Stimulated activated CD8-positive, alpha-beta memory T cell treated with anti-CD3 and anti-CD28 coated beads, Interleukin-12 subunit alpha, Interleukin-12 subunit beta, amount 100 ng/mL, for 1 hour (primary cell): ENCODE measurements around the gene RAD51B.

Experiments
- DNase-seq: peaks from one replicate; pipeline ENCODE4 v3.0.0-alpha.2; 2020; ENCODE audit warnings: low read depth

Gene RAD51B

DNA sequence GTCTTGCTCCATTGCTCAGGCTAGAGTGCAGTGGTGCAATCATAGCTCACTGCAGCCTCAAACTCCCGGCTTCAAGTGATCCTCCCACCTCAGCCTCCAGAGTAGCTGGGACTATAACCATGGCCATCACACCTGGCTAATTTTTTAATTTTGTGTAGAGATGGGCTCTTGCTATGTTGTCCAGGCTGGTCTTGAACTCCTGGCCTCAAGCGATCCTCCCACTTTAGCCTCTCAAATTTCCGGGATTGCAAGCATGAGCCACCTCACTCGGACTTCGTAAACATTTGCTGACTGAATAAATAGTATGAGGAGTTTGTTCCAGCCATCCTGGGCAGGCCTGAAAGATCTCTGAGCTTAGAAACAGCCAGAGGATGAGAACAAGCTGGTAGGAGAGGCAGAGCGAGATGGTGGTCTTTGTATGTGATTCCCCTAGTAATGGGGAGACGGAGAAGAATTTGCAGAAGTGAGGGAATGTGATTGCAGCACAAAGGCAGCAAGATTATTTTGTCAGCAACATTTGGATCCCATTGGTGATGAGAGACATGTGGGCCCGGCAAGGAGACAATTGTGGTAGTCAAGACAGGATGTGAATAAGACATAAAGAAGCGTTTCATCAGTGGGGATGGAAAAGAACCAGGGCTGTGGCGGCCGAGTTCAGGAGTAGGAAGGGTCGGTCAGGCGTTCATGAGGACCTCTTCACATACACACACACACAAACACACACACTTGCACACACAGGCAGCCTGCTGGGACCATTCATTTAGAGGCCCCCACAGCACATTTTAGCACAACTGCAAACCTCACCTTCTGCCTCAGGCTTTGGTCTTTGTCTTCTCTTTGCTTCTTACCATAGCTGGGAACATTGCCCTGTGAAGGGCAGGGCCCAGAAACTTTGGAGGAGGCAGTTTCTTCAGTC, 817.8 kb downstream of the RAD51B start:
- no peak for DNase-seq

DNA sequence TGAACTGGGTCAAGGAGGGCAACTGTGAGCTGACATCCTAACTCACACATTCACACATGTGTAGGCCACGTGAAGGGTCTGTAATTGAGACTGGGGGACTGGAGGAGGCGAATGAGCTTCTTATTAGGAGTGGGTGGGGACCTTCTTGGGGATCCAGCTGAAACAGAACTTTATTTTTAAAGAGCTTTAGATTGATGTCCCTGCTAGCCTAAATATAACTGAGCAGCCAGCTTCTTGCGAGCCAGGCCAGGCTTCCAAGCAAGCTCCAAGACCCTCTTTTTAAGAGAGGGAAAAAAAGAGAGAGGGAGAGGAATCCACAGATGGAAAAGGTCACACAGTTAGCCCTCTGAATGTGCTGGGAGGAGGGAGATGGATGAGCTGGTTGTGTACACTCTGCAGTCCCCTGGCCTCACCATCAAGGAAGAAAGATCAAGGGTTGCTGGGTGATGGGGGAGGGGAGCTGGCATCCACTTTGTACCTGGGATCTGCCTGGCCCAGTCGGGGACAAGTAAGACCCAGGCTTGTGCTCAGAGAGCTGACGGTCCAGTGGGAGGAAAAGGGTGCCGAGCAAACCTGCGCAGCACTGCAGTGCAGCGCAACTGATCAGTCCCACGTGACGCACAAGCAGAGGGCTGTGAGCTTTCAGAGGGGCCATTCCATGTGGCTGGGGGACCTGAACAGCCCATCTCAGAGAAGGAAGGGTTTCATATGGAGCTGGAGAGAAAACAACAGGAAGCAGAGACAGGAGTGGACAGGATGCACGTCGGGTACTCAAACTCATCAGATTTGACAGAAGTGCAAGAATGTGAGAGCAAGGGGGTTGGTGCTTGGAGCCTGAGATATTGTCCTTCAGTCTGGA, 818.8 kb downstream of the RAD51B start:
- no peak for DNase-seq

DNA sequence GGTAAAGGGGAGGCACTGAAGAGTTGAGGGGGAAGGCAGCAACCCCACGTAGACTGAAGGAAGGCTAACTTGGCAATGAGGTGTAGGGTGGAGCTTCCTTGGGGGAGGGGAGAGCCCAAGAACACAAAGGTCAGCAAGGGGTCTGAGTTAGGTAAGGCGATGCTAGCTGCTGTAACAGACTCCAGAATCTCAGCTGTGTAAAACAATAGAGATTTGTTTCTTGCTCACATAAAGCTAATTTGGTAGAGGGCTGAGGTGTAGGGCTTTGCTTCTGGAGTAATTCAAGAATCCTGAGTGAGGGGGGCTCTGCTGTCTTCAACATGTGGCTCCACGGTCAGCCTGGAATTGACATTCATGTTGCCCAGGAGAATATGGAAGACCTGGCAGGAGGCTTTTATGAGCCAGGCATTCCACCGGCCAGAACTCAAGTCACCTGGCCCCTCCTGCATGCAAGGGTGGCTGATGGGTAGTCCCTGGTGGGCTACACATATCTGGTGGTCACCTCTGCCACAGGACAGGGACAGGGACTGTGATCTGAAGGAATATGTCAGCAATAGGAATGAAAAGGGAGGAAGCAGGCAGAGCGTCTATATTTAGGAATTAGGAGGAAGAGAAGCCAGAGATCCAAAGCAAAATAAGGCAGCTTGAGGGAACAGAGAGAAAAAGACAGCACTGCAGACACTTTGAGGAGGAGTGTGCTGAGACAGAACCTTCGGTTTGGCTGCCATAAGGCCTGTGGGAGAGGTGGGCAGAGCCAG, 819.6 kb downstream of the RAD51B start:
- DNase-seq: no peak

DNA sequence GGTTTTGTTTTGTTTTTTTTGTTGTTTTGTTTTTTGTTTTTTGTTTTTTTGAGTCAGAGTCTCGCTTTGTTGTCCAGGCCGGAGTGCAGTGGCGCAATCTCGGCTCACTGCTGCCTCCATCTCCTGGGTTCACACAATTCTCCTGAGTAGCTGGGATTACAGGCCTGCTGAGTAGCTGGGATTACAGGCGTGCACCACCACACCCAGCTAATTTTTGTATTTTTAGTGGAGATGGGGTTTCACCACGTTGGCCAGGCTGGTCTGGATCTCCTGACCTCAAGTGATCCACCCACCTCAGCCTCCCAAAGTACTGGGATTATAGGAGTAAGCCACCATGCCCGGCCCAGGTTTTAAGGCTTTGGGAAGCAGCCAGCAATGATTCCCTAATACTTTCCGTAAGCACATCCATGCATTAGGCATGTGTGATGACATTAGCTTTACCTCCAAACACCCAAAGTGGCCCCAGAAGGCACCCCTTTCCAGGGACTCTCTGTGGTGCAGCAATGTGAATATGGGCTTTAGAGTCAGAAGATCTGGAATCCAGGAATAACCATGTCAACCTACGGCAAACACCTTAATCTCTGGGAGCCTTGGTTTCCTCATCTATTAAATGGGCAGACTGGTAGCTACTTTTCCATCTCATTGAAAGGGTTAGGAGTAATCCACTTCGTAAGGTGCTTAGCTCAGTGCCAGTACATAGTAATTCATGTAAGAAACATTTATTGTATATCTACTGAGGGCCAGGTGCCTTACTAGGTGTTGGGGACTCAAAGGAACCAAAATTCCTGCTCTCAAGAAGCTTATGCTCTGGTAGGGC, 820.4 kb downstream of the RAD51B start:
- DNase-seq: no peak

DNA sequence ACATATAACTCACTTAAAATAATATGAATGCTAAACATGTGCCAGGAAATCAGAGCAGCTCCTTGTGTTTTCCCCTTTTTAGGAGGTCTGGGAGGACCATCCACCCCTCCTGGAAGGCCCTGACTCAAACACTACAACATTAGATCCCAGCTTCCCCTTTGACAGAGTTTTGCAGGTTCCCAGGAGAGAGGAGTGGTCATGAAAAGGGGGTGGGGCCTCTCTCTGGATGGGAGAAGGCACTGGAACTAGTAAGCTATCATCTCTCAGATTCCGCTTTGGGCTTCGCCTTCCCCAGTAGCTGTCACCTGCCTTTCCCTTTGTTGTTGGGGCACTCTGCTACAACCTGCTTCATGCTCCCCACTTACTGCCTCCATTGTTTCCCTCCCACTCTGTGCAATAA, 824.1 kb downstream of the RAD51B start:
- DNase-seq: no peak

DNA sequence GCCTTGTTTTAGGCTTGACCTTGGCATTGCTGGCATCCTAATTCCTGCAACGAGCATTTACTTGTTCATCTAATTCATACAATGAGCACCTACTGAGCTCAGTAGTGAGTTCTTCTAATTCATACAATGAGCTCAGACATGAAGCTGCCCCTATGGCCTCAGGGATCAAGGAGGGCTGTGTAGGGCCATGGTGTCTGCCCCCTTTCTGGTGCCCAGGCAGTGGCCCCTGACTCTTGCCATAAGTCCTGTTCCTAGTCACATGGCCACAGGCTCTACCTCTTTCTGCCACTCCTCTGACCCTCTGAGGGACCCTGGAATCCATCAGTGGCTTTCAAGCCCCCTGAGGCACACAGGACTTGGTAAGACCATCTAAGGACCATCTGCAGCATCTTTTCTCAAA, 824.5 kb downstream of the RAD51B start:
- no peak for DNase-seq

DNA sequence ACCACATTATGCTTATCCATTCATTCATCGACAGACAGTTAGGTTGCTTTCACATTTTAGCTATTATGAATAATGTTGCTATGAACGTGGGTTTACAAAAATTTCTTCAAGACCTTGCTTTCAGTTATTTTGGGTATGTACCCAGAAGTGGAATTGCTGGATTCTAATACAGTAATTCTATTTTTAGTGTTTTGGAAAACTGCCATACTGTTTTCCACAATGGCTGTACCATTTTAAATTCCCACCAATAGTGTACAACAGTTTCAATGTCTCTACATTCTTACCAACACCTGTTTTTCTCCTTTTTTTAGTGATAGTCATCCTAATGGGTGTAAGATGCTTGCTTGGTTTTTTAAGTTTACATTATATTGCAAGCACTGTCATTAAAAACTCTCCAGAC, 825.8 kb downstream of the RAD51B start:
- no peak for DNase-seq

DNA sequence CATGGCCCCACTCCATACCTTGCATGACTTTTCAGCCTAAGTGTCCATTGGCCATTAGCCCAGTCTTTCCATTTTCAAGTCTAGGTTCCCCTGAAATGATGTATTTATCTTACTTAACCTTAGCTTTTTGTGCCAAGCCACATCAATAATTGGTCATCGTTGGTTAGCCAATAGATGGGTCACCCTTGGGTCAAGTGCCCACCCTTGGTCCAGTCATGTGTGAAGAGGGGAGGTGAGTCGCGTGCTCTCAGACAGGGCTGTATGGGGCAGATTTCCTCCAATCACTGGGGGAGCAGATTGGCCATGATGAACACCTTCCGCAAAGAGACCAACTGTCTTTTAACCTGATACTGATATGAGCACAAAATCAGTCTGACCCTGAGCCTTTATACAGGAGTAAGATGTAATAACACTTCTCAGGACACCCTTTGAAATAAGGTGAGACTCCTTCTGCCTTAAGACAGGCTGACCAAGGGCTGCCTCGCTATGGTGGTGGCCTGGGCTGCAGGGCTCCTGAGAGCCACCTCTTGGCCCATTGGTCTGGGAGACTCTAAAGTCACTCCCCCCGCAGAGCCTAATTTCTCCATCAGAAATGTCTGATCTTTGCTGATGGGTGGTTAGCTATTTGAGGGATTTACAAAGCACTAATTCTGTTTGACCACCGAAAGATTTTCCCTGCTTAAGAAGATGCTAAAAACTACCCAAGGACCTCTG, 830.1 kb downstream of the RAD51B start:
- DNase-seq: no peak

DNA sequence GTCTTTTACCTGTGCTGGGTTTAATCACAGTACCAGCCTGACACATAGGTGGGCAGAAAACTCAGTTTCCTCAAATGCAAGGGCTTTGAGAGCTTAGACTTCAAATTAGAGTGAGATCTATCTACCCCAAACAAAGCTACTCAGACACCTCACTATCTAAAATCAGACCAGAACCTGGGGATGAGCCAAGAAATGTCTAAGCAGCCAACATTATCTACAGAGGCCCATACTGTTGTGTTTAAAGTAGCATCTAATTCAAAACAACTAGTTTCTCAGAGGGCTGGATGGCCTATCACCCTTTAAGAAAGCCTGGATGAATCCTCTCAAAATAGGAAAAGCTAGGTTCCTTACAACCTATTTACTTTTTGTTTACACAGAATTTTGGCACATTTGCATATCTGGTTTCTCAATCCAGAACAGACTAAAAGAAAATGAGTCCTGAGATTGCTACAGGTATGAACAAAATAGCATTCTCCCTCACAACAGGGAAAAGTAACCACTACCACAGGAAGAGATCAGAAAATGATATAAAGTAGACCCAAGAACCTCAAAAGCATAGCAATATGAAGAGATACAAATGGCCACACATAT, 830.9 kb downstream of the RAD51B start:
- no peak for DNase-seq

DNA sequence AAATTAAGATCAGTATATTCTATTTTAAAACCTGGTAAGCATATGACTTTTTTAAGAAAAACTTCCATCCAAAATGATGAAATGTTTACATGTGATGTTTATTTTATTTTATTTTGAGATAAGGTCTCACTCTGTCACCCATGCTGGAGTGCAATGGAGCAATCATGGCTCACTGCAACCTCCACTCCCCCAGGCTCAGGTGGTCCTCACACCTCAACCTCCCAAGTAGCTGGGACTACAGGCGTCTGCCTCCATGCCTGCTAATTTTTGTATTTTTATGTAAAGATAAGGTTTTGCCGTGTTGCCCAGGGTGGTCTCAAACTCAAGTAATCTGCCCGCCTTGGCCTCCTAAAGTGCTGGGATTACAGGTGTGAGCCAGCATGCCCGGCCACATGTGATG, 831.5 kb downstream of the RAD51B start:
- no peak for DNase-seq

DNA sequence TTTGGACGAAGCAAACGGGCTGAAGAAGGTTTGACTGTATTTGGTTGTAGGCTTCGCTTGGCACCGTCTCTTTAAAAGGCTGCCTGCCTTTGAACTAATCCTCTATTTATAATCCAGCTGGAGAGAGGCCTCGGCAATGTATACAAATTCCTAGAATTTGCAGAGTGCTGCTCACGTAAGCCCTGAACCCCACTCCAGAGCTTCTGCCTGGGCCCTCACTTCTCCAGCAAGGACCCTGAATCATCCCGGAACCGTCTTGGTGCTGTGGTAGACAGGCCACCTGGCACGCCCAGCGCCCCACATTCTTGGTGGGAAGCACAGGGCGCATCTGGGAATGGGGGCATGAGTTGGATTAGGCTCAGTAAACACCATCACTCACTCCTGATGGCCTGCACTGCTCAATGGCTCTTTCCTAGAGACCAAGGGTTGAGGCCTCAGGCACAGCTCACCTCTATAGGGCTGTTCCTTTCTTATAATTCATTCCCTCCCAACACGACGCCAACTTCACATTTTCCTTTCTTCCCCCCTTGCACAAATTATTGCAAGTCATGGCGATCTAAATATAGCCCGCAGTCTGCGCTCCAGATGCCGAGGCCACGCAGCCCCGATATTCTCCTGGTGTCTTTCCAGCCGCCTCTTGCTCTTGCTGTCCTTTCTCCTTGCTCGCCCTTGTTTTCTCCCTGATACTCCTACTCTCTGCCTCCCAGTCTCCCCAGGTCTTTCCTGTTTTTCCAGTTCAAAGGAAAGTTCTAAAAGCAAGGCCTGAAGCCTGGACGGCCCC, 832.3 kb downstream of the RAD51B start:
- DNase-seq: no peak

DNA sequence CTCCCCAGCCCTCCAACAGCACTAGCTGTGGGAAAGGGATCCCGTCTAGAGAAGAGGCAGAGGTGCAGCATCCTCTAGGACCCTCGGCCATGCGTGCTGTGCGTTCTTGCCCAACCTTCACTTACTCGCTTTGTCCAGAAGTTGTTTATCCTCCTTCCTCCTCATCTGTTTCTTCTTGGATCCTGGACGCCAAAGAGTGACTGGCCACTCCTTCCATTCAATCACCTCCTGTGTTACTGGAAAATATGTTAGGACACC, 832.8 kb downstream of the RAD51B start:
- DNase-seq: no peak

DNA sequence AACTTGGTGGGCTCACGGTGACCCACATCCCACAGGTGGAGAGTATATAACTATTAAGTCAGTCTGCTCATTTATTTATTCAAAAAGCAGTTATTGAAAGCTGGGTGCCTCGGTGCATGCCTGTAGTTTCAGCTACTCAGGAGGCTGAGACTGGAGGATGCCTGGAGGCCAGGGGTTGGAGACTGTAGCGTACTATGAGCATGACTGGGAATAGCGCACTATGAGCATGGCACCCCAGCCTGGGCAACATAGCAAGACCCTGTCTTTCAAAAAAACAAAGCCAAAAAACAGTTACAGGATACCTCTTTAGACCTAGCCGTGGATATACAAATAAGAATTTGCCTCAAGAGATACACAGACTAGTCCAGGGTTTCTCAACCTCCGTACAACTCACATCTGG, 833.5 kb downstream of the RAD51B start:
- no peak for DNase-seq

DNA sequence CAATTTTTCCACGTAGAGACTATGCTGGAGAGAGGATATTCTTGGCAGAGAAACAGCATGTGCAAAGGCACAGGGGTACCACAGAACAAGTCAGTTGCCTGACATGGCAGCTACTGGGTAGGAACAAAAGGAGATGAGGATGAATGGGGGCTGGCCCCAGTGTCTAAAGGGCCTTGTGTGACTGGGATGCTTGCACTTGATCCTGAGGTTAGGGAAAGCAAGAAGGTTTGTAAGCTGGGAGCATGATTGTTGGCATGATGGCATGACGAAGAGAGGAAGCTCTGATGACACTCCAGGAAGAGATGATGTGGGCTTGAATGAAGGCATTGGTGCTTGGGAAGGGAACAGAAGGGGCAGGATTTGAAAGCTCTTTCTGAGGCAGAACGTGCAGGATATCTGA, 834.2 kb downstream of the RAD51B start:
- no peak for DNase-seq

DNA sequence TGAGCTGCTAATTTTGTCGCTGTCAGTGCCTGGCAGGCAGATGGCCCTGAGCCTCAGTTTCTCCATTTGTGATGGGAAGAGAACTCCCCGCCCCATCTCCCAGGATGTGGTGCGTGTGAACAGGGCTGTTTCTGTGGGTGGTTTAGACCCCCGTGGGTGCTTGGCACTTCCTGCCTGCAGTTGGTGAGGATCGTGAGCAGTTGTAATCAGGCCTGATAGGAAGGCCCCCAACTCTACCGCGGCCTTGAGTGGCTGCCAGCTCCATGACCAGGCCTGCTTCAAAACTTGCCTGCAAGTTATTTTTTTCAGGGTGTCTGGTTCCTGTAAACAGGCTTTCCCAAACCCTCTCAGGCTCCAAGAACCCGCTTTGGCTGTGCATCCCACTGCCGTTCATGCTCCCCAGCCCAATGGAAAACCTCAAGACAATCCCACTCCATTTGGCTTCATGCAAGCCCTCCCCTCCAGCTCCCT, 834.9 kb downstream of the RAD51B start:
- DNase-seq: no peak

DNA sequence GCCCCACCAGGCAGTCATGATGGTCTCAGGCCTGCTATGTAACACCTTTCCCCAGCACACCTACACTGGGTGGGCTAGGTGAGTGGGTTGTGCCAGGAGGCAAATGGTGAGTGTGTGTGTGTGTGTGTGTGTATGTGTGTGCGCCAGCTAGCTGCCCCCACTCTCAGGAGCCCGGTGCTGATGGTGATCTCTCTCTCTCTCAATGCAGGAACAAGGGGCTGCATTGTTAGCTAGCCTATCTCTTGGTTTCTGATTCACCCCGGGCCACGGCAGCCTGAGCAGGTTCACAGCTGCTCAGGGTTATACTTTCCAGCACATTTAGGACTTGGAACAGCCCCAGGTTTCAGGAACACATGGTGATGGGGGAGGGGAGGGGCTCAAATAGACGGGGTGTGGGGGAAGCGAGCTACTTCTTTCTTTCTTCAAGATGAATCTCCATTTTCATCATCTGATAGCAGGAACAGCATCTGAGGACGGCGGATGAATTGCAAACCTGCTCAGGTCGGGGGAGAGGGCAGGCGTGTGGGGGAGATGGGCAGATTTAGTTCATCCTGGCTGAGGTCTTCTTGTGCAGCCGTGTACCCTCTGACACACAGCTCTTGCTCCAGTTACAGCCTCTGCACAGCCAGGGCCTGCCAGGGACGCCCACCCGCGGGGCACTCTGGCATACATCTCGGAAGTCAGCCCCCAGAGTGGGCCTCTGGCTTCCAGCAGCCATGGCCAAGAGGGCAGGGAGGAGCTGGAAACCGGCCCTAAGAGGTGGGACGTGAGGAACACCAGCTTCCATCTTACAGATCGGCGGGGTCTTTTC, 835.6 kb downstream of the RAD51B start:
- no peak for DNase-seq

DNA sequence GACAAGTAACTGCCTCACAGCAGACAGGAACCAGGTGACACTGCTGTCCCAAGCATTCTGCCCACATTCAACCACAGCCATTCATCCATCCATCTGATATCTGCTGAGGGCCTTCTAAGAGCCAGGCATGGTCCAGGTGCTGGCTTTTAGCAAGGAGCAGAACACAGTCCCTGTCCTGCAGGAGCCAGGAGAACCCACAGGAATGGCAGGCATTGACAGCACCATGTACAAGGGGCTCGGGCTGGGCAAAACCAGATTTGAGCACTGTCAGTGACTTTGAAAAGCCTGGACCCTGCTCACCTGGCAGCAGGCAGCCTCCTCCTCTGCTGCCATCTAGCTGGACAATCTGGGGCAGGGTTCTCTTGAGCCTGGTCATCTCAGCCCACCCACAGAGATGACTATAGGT, 836.3 kb downstream of the RAD51B start:
- DNase-seq: no peak

DNA sequence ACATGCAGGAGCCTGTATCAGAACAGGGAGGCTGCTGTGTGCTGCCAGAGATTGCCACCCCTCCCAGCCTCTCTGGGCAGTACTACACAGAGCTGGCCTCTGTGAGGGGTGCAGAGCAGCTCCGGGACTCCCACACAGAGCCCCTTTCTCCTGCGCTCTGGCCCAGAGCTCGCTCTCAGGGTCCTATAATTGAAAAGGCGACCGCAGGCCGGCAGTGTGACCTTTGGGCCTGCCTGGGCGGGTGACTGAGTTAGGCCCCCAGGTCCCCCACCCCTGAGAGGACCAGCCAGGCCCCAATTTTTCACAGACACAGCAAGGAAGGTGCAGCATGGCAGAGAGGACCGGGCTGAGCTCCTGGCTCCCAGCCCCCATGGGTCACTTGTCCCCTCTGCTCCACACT, 836.9 kb downstream of the RAD51B start:
- DNase-seq: no peak
